Stimulated activated naive CD4-positive, alpha-beta T cell (primary cell): ENCODE measurements around the gene YTHDF1.
"Not testable (repeated sequence)": the region's sequence is repeated elsewhere in the genome, so short reads cannot be mapped to it uniquely, and the experiment has no call there.

Experiments
- DNase-seq, 6 experiments: peaks; one replicate each; lab custom pipeline; 2025; lab: John Stamatoyannopoulos, UW

The YTHDF1 gene

GRCh38 chr20:63169681-63170080 lies 46.2 kb downstream of the YTHDF1 start:
- DNase-seq, result no peak

DNA sequence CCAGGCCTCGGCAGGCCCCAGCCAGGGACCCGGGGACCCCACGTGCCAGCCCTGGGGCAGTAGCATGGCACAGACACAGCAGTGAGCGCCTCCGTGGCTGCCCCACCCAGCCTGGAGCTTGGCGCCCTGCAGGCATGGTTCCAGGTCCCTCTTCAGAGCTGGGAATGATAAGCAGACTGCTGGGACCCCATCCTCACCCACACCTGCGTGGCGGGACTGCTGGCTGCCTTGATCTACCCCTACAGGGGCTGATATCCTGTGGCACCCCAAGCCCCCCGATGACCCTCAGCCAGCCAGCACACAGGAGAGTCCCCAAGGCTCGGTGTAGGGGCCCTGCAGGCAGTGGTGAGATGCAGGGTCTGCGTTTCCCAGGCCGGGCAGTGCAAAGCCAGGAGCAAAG lies 47.1 kb downstream of the YTHDF1 start:
- DNase-seq, result no peak

DNA sequence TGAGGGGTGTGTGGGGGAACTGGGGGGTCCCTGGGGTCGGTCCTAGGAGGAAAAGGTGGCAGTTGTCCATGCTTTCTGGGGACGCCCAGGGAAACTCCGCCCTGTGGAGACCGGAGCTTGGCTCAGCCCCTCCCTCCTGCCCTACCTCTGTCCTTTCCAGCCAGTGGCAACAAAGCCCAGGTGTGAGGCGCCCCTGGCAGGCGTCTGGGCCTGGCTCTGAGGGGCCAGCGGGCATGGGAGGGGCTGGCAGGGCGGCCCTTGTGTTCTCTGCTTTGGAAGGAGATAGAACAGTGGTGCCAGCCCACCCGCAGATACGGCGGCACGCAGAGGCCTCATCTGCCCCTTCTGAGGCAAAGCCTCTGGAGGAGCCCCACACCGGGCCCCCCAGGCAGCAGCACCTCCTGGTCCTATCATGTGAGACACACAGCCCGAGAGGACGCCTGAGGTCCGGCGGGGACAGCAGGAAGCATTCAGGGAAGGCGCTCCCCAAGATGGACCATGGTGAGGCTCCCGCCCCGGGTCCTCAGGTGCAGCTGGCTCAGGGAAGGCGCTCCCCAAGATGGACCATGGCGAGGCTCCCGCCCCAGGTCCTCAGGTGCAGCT lies 47.9 kb downstream of the YTHDF1 start:
- no peak for DNase-seq

DNA sequence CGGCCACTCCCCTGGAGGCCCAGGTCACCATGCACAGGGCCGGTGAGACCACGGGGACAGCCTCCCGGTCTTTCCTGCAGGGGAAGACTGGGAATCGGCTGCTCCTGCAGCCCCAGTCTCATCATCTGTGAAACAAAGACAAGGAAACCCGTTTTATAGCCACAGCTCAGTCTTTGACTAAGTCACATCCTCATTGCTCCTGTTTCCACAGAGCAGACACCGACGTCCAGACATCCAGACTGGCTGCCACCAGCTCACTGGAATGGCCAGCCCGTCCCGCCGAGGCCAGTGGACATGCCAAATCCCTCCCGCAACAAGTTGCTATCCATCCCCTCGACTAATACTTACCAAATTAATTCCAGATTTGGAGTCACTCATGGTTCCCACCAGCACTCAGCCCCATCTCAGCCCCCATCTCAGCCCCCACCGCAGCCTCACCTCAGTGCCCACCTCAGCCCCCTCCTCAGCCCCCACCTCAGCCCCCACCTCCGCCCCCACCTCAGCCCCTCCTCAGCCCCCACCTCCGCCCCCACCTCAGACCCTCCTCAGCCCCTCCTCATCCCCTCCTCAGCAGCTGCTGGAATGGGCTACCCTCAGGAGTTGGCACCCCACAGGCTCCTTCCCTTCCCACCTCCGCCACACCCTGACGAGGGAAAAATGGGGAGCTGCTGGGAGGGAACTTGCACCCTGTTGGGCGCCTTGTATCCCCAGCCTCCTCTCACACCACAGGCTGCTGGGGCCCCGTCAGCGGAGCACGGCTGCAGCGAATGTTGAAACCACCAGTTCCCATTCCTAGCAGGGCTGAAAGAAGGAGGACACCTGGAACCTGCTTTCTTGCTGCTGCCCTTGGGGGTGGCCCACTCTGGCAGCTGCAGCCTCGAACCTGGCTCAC lies 48.7 kb downstream of the YTHDF1 start:
- DNase-seq, result no peak

DNA sequence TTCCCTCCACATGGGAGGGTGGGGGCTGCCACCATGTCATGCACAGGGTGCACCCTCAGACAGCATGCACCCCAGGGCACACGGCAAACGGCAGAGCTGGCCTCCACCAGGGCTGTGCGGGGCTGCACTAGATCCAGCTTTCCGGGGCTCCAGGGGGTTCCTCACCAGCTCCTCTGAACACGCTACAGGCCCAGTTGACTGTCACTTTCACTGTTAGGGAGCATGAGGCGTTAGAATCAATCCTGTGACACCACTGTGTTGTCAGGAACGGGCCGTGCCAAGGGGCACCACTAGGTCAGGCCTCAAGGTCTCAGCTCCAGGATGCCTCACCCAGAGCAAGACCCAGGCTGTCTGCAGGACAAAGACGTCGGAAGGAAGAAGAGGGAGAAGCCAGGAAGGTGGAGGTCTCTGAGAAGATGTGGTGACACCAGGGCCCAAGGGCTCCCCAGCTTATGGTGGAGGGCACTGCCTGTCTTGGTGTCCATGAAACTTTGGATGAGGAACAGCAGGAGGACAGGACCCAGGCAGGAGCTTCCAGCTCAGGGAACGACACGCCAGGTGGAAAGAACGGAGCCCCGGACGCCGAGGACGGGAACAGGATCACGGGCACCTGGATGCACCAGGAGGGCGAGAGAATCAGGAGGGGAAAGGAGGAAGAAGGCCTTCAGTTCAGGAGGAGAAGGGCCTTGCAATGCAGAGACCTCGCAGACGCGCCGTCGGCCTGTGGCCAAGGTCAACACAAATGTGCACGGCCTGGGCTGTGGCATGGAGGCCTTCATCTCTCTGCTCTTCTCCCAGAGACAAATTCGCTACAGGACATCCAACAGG lies 49.5 kb downstream of the YTHDF1 start:
- no peak for DNase-seq

GRCh38 chr20:63165356-63166192 lies 50.4 kb downstream of the YTHDF1 start:
- no peak for DNase-seq

DNA sequence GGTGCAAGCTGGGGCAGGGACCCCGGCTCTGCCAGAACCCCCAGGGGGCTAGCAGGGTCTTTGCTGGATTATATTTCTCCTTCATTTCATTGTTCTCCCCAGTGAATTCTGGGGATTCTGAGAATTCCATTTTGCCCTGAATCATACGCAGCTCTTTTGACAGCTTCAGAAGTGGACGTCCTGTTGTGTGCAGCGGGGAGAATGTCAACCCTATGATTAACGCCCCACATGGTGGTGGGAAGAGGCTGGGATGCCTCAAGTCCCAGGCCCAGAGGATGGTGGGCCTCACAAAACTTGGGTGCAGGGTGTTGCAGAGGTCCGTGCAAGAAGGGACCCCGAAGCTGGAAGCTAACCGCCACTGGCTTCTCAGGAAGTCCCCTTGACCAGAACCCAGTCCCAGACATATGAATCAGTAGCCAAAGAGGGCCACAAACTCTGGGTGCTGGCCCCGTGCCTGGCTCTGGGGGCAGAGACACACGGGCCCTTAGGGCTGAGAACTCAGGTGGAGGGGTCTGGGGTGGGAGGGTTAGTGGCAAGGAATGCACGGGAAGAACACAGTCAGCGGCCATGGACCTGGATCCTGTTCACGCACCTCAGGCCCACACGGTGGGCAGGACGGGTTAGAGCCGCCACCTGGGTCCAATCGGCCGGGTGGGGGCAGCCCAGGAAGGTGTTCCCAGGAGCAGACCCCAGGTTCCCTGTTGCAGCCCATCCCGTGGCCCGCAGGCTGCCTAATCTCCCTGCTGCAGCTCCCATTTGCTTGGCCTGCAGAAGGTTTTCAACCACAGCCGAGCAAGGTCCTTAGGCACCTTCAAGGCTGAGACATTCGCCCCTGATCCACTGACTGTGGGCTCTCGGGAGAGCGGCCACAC lies 51.2 kb downstream of the YTHDF1 start:
- DNase-seq, result no peak

DNA sequence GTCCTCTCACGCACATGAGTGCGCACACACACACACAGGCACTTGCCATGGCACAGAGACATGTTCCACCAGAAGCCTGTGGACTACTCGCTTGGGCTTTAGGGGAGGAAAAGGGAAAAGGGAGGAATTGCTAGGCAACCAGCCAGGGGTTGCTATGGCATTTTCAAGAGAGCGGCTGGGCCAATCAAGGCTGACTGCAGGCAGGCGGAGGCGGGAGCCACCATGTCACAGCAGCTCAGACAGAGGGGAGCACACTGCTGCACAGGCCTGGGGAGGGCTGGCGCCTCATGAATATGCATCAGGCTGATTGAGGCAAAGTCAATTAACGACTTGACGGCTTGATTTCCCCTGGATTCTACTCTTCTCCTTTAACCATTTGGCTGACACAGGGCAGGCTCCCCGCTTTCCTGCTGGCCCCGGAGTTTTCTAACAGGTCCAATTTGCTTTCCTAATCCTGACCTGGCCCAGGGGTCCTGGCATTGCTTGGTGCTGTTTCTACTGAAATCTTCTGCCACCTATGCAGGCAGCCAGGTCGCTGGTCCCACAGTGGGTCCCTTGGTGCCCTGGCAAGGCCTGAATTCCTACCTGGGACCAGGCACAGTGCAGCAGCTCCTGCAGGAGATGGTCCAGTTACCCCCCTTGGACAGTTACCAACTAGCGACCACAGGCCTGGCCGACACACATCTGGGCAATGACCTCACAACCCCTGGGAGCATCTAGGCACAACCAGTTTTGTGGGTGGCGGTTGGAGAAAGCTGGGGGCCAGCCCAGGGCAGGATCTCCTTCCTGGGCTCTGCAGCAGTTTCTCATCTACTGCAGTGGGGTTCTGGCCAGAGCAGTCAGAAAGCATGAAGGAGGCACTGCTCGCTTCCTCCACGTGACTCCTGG lies 52.1 kb downstream of the YTHDF1 start:
- DNase-seq, result no peak

DNA sequence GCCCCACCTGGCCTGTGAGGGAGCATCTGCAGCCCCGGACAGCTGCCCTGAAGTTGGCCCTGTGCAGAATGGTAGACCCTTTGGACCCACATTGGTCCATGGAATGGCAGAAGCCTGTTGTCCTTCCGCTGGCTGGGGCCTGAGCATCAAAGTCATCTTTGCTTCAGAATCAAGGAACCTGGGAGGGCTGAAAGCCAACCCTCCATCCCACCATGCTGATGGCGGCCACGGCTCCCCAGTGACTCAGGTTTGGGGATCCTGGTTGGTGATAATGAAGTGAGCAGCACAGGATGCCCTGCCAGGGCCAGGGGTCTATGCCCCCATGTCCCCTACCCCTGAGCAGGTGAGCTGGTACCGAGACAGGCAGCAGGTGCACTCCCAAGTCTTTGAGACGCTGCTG lies 52.8 kb downstream of the YTHDF1 start:
- no peak for DNase-seq

DNA sequence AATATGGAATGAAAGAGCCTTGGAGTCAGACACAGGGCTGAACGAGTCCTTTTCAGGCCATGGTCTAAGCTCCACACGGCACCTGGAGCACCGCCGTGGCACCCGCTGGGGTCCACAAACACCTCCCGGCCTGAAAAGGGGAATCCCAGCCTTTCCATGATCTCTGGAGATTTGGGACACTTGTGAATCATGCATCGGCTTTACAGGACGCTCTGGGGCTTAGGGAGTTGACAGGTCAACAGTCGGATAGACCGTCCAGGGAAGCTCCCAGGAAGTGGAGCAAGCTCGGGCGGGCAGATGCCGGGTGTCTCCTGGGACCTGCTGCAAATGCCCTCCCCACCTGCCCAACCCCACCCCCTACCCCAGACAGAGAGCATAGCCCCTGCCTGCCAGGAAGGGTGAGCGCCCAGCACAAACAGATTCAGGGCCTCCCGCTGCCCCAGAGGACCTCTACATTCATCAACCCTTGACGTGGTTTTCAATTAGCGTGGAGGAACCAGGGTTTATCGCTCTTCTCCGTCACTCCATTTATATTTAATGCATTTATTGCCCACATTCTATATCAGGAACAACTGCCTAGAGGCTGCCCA lies 53.6 kb downstream of the YTHDF1 start:
- DNase-seq, result no peak

DNA sequence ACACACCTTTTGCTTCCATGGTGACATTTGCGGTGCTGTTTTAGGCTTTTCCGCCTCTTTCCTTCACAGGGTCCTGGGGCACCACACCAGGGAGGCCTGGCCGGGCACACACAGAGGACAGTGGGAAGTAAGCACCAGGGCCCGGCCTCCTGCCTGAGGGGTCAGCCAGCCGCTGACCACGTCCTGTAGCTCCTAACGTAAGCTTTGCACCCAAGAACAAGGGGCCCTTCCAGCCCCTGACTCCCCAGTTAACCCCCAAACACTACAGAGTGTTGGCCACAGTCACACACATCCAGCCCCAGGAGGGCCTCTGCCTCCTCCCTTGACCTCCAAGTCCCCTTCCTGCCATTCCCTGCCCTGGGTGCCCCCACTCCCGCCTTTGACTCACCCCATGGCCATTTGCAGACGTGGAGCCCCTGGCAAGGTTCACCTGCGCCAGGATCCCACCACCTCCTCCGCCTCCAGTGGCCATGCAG lies 54.7 kb downstream of the YTHDF1 start:
- no peak for DNase-seq

DNA sequence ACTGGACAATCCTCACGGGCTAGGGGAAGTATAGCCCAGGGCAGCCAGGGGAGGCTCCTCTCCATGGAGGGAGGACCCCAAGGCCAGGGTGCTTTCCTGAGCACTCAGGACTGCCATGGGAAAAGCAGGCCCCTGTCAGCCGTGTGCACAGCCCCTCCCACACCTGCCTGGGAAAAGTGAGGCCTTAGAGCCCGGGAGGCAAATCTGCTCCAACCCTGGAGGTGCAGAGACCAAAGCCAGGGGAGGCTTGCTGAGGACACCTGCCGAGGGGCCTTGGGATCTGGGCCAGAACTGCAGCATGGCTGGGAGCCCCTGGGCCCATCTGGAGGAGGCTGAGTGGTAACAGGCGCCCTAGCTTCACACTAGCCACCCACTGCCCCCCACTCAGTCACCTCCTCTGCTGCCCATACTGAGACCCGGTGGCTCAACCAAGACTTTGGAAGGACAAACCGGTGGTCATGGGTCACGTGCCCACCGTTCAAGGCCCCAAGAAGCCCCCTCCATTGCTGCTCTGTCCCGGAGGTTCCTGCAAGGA lies 55.2 kb downstream of the YTHDF1 start:
- no peak for DNase-seq

DNA sequence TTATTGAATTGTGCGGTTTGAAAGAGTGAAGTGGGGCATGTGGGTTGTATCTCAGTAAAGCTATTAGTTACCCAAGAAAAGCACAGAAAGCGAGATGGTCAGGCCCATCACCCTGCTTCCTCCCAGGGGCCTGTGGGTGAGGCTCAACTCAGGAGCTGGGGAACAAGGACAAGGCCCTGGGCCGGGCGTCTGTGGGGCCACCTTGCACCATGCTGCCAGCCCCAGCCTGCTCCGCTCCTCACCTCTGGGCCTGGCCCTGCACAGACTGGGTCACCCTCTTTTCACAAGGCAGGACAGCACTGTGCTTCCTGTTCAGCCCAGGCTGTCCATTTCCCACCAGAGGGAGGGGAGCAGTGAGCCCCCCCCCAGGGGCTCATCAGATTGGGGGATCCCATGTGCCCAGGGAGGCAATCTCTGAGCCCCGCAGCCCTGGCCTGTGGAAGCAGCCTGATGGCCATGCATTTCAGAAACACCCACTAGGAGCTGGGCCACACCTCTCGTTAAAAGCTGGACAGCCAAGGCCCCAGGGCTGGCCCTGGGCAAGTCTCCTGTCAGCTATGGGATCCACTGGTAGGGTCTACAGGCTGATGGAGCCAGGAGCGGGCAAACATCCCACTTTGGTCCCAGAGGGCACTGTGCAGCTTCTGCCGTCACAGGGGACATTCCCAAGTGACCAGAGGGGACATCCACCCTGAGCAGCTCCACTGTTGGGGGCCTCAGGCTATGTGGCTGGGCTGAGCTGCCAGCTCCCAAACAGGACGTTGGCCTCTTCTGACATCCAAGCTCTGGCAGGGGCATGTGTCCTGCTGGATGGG lies 55.9 kb downstream of the YTHDF1 start:
- DNase-seq, result no peak

- DNase-seq, result not testable (repeated sequence)
Observed at GRCh38 chr20:63159251-63159650, 56.7 kb downstream of the YTHDF1 start.

DNA sequence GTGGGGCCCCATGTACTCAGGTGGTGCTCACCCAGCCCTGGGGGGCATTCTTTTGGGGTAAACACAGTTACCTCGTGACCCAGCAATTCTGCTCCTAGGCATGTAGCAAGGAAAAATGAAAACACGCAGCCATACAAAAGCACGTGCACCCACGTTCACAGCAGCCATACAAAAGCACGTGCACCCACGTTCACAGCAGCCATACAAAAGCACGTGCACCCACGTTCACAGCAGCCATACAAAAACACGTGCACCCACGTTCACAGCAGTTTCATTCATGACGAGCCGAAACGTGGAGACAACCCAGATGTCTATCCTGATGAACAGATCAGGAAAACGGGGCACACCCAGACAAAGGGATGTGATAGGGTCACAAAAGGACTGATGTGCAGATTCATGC lies 57.1 kb downstream of the YTHDF1 start:
- DNase-seq, result no peak

DNA sequence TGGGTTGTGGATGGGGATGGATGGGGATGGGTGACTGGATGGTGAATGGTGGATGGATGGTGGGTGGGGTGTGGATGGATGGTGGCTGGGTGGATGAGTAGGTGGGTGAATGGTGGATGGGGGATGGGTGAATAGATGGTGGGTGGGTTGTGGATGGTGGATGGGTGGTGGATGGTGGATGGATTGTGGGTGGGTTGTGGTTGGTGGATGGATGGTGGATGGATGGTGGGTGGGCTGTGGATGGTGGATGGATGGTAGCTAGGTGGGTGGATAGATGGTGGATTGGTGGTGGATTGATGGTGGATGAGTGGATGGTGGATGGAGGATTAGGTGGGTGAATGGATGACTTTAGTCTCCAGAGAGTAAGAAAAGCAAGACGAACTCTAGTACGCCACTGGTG lies 57.6 kb downstream of the YTHDF1 start:
- DNase-seq, result no peak

- DNase-seq, result not testable (repeated sequence)
Observed at GRCh38 chr20:63157431-63157830, 58.5 kb downstream of the YTHDF1 start.

- no peak for DNase-seq
Observed at GRCh38 chr20:63156221-63156671, 59.7 kb downstream of the YTHDF1 start.
